Tibial nerve (tissue), 4 donors: ENCODE results near the gene MEGF10.
"Not testable (repeated sequence)": the region's sequence is repeated elsewhere in the genome, so short reads cannot be mapped to it uniquely, and the experiment has no call there.

Experiments used
- EP300 ChIP-seq, 2 donors: sonication (generic); formaldehyde crosslinking; IDR thresholded peaks; one replicate each; pipeline ENCODE4 v1.6.1; 2017; ENCODE audit warnings: antibody characterized with exemption in 2 of 2, mild to moderate bottlenecking in 1 of 2
- POLR2A ChIP-seq, 2 donors: fragments of 450-650 bp; IDR thresholded peaks; one replicate each; pipeline ENCODE4 v1.6.1; 2017; ENCODE audit warnings: antibody characterized with exemption in 2 of 2, mild to moderate bottlenecking in 2 of 2, moderate library complexity in 2 of 2
- TF ChIP-seq, protein P1 (sequence below), 5 experiments: fragments of 200-600 bp in 3 of 5; fragments of 450-650 bp in 2 of 5; sonication (generic) in 3 of 5; IDR thresholded peaks; one replicate each; pipeline ENCODE4 v1.5.1; 2016 to 2019; ENCODE audit warnings: antibody characterized with exemption in 5 of 5, mild to moderate bottlenecking in 3 of 5, moderate library complexity in 2 of 5

DNA sequence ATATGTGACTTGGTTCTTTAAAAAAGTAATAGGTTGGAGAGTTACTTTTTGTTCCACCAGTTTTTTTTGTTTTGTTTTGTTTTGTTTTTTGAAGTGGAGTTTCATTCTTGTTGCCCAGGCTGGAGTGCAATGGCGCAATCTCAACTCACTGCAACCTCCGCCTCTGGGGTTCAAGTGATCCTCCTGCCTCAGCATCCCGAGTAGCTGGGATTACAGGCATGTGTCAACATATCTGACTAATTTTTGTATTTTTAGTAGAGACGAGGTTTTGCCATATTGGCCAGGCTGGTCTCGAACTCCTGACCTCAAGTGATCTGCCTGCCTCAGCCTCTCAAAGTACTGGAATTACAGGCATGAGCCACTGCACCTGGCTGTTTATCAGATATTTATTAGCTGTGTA, 6.3 kb downstream of the MEGF10 start:
- TF ChIP-seq, protein P1, sequence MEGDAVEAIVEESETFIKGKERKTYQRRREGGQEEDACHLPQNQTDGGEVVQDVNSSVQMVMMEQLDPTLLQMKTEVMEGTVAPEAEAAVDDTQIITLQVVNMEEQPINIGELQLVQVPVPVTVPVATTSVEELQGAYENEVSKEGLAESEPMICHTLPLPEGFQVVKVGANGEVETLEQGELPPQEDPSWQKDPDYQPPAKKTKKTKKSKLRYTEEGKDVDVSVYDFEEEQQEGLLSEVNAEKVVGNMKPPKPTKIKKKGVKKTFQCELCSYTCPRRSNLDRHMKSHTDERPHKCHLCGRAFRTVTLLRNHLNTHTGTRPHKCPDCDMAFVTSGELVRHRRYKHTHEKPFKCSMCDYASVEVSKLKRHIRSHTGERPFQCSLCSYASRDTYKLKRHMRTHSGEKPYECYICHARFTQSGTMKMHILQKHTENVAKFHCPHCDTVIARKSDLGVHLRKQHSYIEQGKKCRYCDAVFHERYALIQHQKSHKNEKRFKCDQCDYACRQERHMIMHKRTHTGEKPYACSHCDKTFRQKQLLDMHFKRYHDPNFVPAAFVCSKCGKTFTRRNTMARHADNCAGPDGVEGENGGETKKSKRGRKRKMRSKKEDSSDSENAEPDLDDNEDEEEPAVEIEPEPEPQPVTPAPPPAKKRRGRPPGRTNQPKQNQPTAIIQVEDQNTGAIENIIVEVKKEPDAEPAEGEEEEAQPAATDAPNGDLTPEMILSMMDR (IDR thresholded peaks at IDR 0.05), result not testable (repeated sequence)
- TF ChIP-seq EP300, POLR2A (IDR thresholded peaks at IDR 0.05): not testable (repeated sequence)
